Measurements from ENCODE around the gene AUTS2.

Gene AUTS2

DNA sequence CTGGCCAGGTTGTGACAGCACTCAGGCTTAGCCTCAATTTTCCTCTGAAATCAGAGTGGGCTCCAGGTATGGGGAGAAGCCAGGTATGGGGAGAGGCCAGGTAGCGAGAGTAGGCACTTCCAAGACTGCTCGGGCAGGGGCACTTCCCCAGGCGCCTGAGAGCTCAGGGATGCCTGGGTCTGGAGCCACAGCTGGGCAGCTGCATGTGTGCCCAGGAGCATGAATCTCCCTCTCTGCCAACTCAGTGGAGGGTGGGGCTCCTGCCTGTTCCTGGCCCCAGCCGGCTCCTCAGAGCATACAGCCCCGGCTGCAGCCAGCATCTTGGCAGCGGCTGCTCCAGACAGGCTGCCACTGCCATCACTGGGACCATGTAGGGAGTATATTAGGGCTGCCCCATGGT is 313.9 kb downstream of the AUTS2 start:
- no peaks in the 10 kb centered on the region for H3K9me2 ChIP-seq (replicated peaks; ENCODE audit: insufficient read depth, low read length)
- no peak overlapping the region for H3K27ac ChIP-seq (ENCODE audit: low read depth, low read length)
- no peak overlapping the region for H3K4me2 ChIP-seq (ENCODE audit: low read depth, low read length, poor library complexity, severe bottlenecking)
- H3K27me3 ChIP-seq (ENCODE audit: low read length) = no peaks in the 10 kb centered on the region
- H3K4me3 ChIP-seq (ENCODE audit: insufficient read depth, low read length, poor library complexity, severe bottlenecking) = no peak overlapping the region
- peaks cover 7% of the 10 kb centered on the region; the same call in 1 of the 2 replicates for H3K36me3 ChIP-seq (ENCODE audit: low read length)
- H2AFZ ChIP-seq (ENCODE audit: low read depth, low read length, severe bottlenecking) = no peak overlapping the region
- H3K79me2 ChIP-seq (ENCODE audit: insufficient read depth, low read length) = peaks cover 22% of the 10 kb centered on the region; the same call in 1 of the 2 replicates
- H3F3A ChIP-seq (ENCODE audit: insufficient read depth) = no peaks in the 10 kb centered on the region
- H3K9ac ChIP-seq (ENCODE audit: low read length) = no peak overlapping the region
- TF ChIP-seq EZH2phosphoT487 (conservative IDR thresholded peaks at IDR 0.05; ENCODE audit: low read length) = no peak
- TF ChIP-seq, protein P1, sequence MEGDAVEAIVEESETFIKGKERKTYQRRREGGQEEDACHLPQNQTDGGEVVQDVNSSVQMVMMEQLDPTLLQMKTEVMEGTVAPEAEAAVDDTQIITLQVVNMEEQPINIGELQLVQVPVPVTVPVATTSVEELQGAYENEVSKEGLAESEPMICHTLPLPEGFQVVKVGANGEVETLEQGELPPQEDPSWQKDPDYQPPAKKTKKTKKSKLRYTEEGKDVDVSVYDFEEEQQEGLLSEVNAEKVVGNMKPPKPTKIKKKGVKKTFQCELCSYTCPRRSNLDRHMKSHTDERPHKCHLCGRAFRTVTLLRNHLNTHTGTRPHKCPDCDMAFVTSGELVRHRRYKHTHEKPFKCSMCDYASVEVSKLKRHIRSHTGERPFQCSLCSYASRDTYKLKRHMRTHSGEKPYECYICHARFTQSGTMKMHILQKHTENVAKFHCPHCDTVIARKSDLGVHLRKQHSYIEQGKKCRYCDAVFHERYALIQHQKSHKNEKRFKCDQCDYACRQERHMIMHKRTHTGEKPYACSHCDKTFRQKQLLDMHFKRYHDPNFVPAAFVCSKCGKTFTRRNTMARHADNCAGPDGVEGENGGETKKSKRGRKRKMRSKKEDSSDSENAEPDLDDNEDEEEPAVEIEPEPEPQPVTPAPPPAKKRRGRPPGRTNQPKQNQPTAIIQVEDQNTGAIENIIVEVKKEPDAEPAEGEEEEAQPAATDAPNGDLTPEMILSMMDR (IDR thresholded peaks at IDR 0.05; ENCODE audit: insufficient read depth, low read length, poor library complexity, severe bottlenecking) = no peak
- peaks cover 19% of the 10 kb centered on the region; the same call in 1 of the 2 replicates for H3K9me3 ChIP-seq (ENCODE audit: insufficient read depth, low read length)
- H4K20me1 ChIP-seq (ENCODE audit: low read depth, low read length) = no peaks in the 10 kb centered on the region; the same call in 1 of the 2 replicates

DNA sequence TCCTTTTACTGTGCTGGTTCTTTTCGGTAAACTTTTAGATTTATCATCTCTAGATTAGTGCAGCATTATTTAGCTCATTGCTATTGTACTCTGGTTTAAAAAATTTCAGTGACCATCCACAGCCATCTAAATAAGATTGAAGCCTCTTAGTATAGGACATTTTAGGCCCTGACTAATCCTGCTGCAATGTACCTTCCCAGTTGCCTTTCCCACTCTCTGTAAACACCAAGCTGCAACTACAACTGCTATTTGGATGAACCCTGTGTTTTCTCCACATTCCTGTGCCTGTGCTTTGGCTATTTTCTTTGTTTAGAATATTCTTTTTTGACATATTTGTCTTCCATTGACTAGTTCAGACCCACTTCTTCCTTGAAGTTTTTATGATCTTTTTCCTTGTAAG is 314.6 kb downstream of the AUTS2 start:
- no peak for TF ChIP-seq EZH2phosphoT487 (conservative IDR thresholded peaks at IDR 0.05; ENCODE audit: low read length)
- TF ChIP-seq, protein P1 (IDR thresholded peaks at IDR 0.05; ENCODE audit: insufficient read depth, low read length, poor library complexity, severe bottlenecking) = no peak
- Histone ChIP-seq H3K9me2 (replicated peaks; ENCODE audit: insufficient read depth, low read length) (no peaks in the 10 kb centered on the region), H3K4me2 (ENCODE audit: low read depth, low read length, poor library complexity, severe bottlenecking) (no peak overlapping the region), H3K27ac (ENCODE audit: low read depth, low read length) (no peak overlapping the region), H3K27me3 (ENCODE audit: low read length) (no peaks in the 10 kb centered on the region), H3F3A (ENCODE audit: insufficient read depth) (no peaks in the 10 kb centered on the region), H3K9me3 (ENCODE audit: insufficient read depth, low read length) (peaks cover 19% of the 10 kb centered on the region; the same call in 1 of the 2 replicates), H3K36me3 (ENCODE audit: low read length) (peaks cover 7% of the 10 kb centered on the region; the same call in 1 of the 2 replicates), H4K20me1 (ENCODE audit: low read depth, low read length) (no peaks in the 10 kb centered on the region; the same call in 1 of the 2 replicates), H3K9ac (ENCODE audit: low read length) (no peak overlapping the region), H2AFZ (ENCODE audit: low read depth, low read length, severe bottlenecking) (no peak overlapping the region), H3K79me2 (ENCODE audit: insufficient read depth, low read length) (peaks cover 15% of the 10 kb centered on the region; the same call in 1 of the 2 replicates), H3K4me3 (ENCODE audit: insufficient read depth, low read length, poor library complexity, severe bottlenecking) (no peak overlapping the region)

DNA sequence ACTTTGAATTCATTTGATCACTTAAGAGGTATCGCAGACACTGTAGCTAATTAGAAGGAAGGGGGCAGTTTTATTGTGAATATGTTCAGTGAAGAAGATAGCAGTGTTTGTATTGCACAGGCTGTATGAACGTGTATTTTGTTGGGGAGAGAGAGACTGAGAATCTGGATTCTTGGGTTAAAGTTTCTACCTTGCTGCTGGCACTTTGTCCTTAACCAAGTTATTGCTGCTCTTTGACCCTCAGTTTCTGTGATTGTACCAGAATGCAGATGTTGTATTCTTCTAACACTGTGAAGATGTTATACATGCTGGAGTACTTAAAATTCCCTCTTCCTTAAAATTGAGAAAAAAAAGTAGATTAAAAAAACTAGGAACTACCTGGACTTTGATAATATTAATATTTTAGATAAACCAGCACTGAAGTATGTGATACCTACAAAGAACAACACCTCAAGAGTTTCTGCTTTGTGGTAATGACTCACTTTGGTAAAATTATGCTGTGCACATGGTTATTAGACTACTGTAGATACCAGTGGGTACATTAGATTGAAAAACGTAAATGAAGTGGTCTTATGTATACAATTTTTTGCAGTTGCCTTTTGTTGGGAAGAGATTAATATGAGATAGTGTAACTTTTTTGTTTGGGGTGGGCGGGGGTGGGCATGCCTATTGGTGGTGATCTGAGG is 321.3 kb downstream of the AUTS2 start:
- Histone ChIP-seq H3K4me3 (ENCODE audit: insufficient read depth, low read length, poor library complexity, severe bottlenecking) (no peak overlapping the region), H3K27ac (ENCODE audit: low read depth, low read length) (no peak overlapping the region), H3K9me2 (replicated peaks; ENCODE audit: insufficient read depth, low read length) (no peaks in the 10 kb centered on the region), H3K4me2 (ENCODE audit: low read depth, low read length, poor library complexity, severe bottlenecking) (no peak overlapping the region), H3K9me3 (ENCODE audit: insufficient read depth, low read length) (no peaks in the 10 kb centered on the region), H3K79me2 (ENCODE audit: insufficient read depth, low read length) (no peaks in the 10 kb centered on the region; the same call in 1 of the 2 replicates), H3K9ac (ENCODE audit: low read length) (no peak overlapping the region), H2AFZ (ENCODE audit: low read depth, low read length, severe bottlenecking) (no peak overlapping the region), H3K27me3 (ENCODE audit: low read length) (no peaks in the 10 kb centered on the region), H3F3A (ENCODE audit: insufficient read depth) (no peaks in the 10 kb centered on the region), H4K20me1 (ENCODE audit: low read depth, low read length) (peaks cover 10% of the 10 kb centered on the region; the same call in 1 of the 2 replicates), H3K36me3 (ENCODE audit: low read length) (no peaks in the 10 kb centered on the region)
- TF ChIP-seq, protein P1 (IDR thresholded peaks at IDR 0.05; ENCODE audit: insufficient read depth, low read length, poor library complexity, severe bottlenecking) = no peak
- no peak for TF ChIP-seq EZH2phosphoT487 (conservative IDR thresholded peaks at IDR 0.05; ENCODE audit: low read length)

All from SU-DHL-6 (cell line).